Spleen (tissue), 7 donors: ENCODE data around the gene DUSP8.

Experiments used
- POLR2A ChIP-seq, 3 donors: fragments of 450-650 bp; IDR thresholded peaks; one replicate each; pipeline ENCODE4 v1.5.1; 2017; ENCODE audit warnings: antibody characterized with exemption in 3 of 3, mild to moderate bottlenecking in 1 of 3
- TF ChIP-seq, protein P1 (sequence below), 11 experiments: fragments of 200-600 bp in 7 of 11; fragments of 450-650 bp in 4 of 11; sonication (generic) in 4 of 11; IDR thresholded peaks in 8 of 11; conservative IDR thresholded peaks in 3 of 11; 1 replicate in 7 of 11; 2 replicates in 4 of 11; pipeline versions ENCODE4 v1.4.0 to v1.8.0; 2016 to 2021; ENCODE audit warnings: antibody characterized with exemption in 11 of 11, inconsistent platforms in 4 of 11, mild to moderate bottlenecking in 1 of 11
- donor health status: DM: no; HTN: no; CAD: no; lungs with moderate emphysema.
- donor health status: DM: no; HTN: no; CAD: no.
- donor health status: DM: no; HTN: no; CAD: no.

DNA sequence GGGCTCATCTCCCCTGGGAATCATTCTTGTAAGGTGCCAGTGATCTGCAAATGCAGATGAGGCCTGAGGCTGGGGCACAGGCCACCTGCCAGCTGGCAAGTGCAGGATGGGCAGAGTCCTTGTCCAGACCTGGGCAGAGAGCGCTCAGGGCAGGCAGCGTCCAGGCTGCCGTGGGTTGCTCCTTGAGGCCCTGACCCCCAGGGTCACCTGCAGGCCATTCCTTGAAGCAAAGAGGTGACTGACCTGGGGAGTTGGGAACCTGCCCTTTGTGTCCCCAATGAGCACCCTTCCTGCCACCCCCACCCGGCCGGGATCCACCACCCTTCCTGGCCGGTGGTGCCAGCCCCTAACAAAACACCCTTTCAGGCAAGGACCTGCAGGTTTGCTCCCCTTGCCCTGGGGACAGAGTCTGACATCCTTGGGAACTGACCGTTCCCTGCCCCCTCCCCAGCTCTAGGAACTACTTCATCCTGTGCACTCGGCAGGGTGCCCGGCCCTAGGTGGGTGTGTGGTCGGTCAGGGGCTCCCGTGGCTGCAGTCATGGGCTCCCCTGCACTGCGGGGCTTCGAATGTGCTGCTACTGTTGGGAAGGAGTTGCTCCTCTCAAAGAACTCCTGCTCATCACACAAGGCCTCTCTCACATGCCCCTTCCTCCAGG, 28.3 kb downstream of the DUSP8 start:
- TF ChIP-seq, protein P1, sequence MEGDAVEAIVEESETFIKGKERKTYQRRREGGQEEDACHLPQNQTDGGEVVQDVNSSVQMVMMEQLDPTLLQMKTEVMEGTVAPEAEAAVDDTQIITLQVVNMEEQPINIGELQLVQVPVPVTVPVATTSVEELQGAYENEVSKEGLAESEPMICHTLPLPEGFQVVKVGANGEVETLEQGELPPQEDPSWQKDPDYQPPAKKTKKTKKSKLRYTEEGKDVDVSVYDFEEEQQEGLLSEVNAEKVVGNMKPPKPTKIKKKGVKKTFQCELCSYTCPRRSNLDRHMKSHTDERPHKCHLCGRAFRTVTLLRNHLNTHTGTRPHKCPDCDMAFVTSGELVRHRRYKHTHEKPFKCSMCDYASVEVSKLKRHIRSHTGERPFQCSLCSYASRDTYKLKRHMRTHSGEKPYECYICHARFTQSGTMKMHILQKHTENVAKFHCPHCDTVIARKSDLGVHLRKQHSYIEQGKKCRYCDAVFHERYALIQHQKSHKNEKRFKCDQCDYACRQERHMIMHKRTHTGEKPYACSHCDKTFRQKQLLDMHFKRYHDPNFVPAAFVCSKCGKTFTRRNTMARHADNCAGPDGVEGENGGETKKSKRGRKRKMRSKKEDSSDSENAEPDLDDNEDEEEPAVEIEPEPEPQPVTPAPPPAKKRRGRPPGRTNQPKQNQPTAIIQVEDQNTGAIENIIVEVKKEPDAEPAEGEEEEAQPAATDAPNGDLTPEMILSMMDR (IDR thresholded peaks at IDR 0.05 in 8 of 11, conservative IDR thresholded peaks at IDR 0.05 in 3 of 11) = no peak
- no peak for TF ChIP-seq POLR2A (IDR thresholded peaks at IDR 0.05)
